ENCODE data around the gene PCSK5. TPM values are rescaled to one million over a fixed set of nuclear protein-coding genes. Genes with fewer than 3 reads are reported as not detected.

The PCSK5 gene
- polyA plus RNA-seq, 3 donors = 4.8 to 13.0 (median 7.1) TPM

DNA sequence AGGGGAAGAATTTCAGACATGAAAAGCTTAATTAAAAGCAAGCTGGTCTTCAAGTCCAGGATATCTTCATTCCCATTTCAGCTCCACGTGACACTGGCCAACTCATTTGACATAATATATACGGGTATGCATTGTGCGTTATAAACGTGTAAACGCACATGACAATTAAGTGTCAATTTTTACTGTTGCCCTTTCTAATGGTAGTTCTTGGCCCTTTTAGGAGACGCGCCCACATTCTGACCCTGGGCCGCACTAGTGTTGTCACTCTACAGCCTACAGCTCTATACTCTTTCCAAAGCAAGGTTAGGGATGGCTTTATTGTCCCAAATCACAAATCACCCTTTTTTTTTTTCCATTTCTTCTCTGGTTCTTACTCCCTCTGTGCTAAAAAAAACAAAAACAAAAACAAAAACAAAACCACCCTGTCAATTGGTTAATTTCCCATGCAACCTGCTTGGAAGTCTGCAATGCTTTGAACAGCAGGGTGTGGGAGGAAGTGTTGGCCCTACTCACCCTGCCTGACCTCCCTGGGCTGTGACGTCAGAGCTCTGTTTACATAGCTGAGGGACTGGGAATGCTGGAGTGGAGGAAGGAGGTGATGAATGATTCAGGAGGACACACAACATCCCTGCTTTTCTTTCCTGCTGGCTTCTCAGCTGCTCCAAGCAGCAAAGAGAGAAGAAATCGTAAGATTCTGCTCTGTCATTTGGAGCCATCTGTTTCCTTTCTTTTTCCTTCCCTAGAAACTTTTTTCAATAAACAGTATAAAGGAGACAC is 484.5 kb downstream of the PCSK5 start:
- H4K20me1 ChIP-seq (ENCODE audit: insufficient read depth, low read length) = no peaks in the 10 kb centered on the region
- no peaks in the 10 kb centered on the region for H3K79me2 ChIP-seq (ENCODE audit: insufficient read depth, low read length)
- Mint-ChIP-seq H3K27me3 (ENCODE audit: low read depth in 3 of 3) (no peaks in the 10 kb centered on the region), H3K4me3 (peak overlapping the region in 1 of 2 donors; percentile 51), H3K9me3 (no peaks in the 10 kb centered on the region), H3K4me1 (peaks cover 44% of the 10 kb centered on the region), H3K36me3 (no peaks in the 10 kb centered on the region), H3K27ac (peak overlapping the region in 4 of 7 donors; percentile 2 to 82 (median 14))
- no peak overlapping the region for H2AFZ ChIP-seq (ENCODE audit: insufficient read depth, low read depth, low read length, poor library complexity, severe bottlenecking)
- TF ChIP-seq, protein P1, sequence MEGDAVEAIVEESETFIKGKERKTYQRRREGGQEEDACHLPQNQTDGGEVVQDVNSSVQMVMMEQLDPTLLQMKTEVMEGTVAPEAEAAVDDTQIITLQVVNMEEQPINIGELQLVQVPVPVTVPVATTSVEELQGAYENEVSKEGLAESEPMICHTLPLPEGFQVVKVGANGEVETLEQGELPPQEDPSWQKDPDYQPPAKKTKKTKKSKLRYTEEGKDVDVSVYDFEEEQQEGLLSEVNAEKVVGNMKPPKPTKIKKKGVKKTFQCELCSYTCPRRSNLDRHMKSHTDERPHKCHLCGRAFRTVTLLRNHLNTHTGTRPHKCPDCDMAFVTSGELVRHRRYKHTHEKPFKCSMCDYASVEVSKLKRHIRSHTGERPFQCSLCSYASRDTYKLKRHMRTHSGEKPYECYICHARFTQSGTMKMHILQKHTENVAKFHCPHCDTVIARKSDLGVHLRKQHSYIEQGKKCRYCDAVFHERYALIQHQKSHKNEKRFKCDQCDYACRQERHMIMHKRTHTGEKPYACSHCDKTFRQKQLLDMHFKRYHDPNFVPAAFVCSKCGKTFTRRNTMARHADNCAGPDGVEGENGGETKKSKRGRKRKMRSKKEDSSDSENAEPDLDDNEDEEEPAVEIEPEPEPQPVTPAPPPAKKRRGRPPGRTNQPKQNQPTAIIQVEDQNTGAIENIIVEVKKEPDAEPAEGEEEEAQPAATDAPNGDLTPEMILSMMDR (IDR thresholded peaks at IDR 0.05) = no peak
- H3K4me3 ChIP-seq (replicated peaks in 1 of 3; ENCODE audit: low read depth in 2 of 3, low read length in 3 of 3) = no peak overlapping the region
- WGBS (ENCODE audit: insufficient coverage) = 95% methylated on average over 5 of the region's 10 CpGs
- peaks cover 34 to 38% of the 10 kb centered on the region in 2 donors for H3K4me1 ChIP-seq (ENCODE audit: control insufficient read depth in 1 of 2, insufficient read depth in 2 of 2, low read length in 2 of 2)
- H3K27me3 ChIP-seq (ENCODE audit: control insufficient read depth in 2 of 2, insufficient read depth in 2 of 2, low read length in 2 of 2) = no peaks in the 10 kb centered on the region
- peak in 2 of 3 donors; percentile 12 to 48 for DNase-seq
- H3K9ac ChIP-seq (ENCODE audit: insufficient read depth, low read length, poor library complexity, severe bottlenecking) = no peak overlapping the region
- no peak overlapping the region for H3K4me2 ChIP-seq (replicated peaks; ENCODE audit: extremely low read depth, low read length, poor library complexity, severe bottlenecking)
- no peaks in the 10 kb centered on the region for H3K36me3 ChIP-seq (replicated peaks in 1 of 2; ENCODE audit: control insufficient read depth in 1 of 2, insufficient read depth in 2 of 2, low read length in 2 of 2)
- H3K27ac ChIP-seq (ENCODE audit: low read depth in 1 of 2, low read length in 2 of 2) = peak overlapping the region in 1 of 2 donors; percentile 5
- H3K9me3 ChIP-seq (replicated peaks in 1 of 2; ENCODE audit: control insufficient read depth in 1 of 2, insufficient read depth in 1 of 2, low read length in 2 of 2) = no peaks in the 10 kb centered on the region
- intact Hi-C loops (cut with micrococcal nuclease) = no loop called here

DNA sequence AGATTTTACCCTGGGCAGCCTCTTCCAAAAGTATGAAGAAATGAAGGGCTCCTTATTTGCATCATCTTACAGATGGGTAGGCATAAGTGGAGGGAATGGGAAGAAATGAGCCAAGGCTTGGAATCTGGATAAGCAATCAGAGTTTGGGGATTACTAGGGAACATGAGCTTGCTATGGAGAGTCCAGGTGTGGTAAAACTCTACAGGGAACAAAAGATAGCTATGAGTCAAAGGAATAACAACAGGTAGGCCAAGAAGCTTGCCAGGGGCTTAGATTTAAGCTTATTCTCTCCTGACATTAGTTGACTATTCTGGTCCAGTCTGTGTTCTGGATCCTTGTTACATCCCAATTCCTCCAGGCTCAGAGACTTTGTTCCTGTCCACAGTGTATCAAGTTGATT is 487.3 kb downstream of the PCSK5 start:
- no peak for DNase-seq

More for the DNA sequence above, 487.3 kb downstream of the PCSK5 start:
- H3K4me3 ChIP-seq (replicated peaks in 1 of 3; ENCODE audit: low read depth in 2 of 3, low read length in 3 of 3) = no peak overlapping the region
- Mint-ChIP-seq H3K4me1 (peaks cover 35% of the 10 kb centered on the region), H3K36me3 (peaks cover 1 to 3% of the 10 kb centered on the region in 2 donors), H3K4me3 (no peak overlapping the region), H3K27me3 (ENCODE audit: low read depth in 3 of 3) (no peaks in the 10 kb centered on the region), H3K27ac (no peak overlapping the region), H3K9me3 (peaks cover 0 to 3% (median 2%) of the 10 kb centered on the region in 7 donors)
- peaks cover 0 to 2% of the 10 kb centered on the region in 2 donors for H3K36me3 ChIP-seq (replicated peaks in 1 of 2; ENCODE audit: control insufficient read depth in 1 of 2, insufficient read depth in 2 of 2, low read length in 2 of 2)
- no peaks in the 10 kb centered on the region for H4K20me1 ChIP-seq (ENCODE audit: insufficient read depth, low read length)
- no peak overlapping the region for H2AFZ ChIP-seq (ENCODE audit: insufficient read depth, low read depth, low read length, poor library complexity, severe bottlenecking)
- H3K9me3 ChIP-seq (replicated peaks in 1 of 2; ENCODE audit: control insufficient read depth in 1 of 2, insufficient read depth in 1 of 2, low read length in 2 of 2) = no peaks in the 10 kb centered on the region
- no peak overlapping the region for H3K9ac ChIP-seq (ENCODE audit: insufficient read depth, low read length, poor library complexity, severe bottlenecking)
- H3K4me1 ChIP-seq (ENCODE audit: control insufficient read depth in 1 of 2, insufficient read depth in 2 of 2, low read length in 2 of 2) = peaks cover 25 to 28% of the 10 kb centered on the region in 2 donors
- H3K79me2 ChIP-seq (ENCODE audit: insufficient read depth, low read length) = no peaks in the 10 kb centered on the region
- no peak overlapping the region for H3K4me2 ChIP-seq (replicated peaks; ENCODE audit: extremely low read depth, low read length, poor library complexity, severe bottlenecking)
- no peaks in the 10 kb centered on the region for H3K27me3 ChIP-seq (ENCODE audit: control insufficient read depth in 2 of 2, insufficient read depth in 2 of 2, low read length in 2 of 2)
- intact Hi-C loops (cut with micrococcal nuclease) = no loop called here
- TF ChIP-seq, protein P1 (IDR thresholded peaks at IDR 0.05) = no peak
- no peak overlapping the region for H3K27ac ChIP-seq (ENCODE audit: low read depth in 1 of 2, low read length in 2 of 2)
